ENCODE measurements around the gene LSMEM2. TPM values are rescaled to one million over a fixed set of nuclear protein-coding genes. Genes with fewer than 3 reads are reported as not detected.
A peak's percentile ranks its signal among the peaks of the same experiment; 100 is the strongest.

Gene LSMEM2
- total RNA-seq, 1 experiment from 2014 or later, result 0.57 TPM

- Mint-ChIP-seq H3K4me3 (no peak overlapping the region), H3K9me3 (no peaks in the 10 kb centered on the region), H3K27ac (peak overlapping the region; percentile 70; the same call in 1 of the 2 replicates), H3K4me1 (peaks cover 44% of the 10 kb centered on the region), H3K27me3 (ENCODE audit: low read depth) (no peaks in the 10 kb centered on the region), H3K36me3 (peaks cover 20% of the 10 kb centered on the region)
- ATAC-seq, result no peak
- POLR2A ChIA-PET, result no interaction called here
- TF ChIP-seq PRRX2 (CRISPR knock-in tag; IDR thresholded peaks at IDR 0.05), result no peak
- no peak for TF ChIP-seq MXD4 (CRISPR knock-in tag; IDR thresholded peaks at IDR 0.05; ENCODE audit: borderline replicate concordance)
- no peak for TF ChIP-seq TP53 (CRISPR knock-in tag; IDR thresholded peaks at IDR 0.05)
- no peak for TF ChIP-seq CREB1 (CRISPR knock-in tag; IDR thresholded peaks at IDR 0.05)
- no peak for TF ChIP-seq MAX (CRISPR knock-in tag; IDR thresholded peaks at IDR 0.05)
- TF ChIP-seq CDX4 (CRISPR knock-in tag; IDR thresholded peaks at IDR 0.05; ENCODE audit: borderline replicate concordance), result no peak
- no peak for TF ChIP-seq EMX1 (CRISPR knock-in tag; IDR thresholded peaks at IDR 0.05)
- TF ChIP-seq FOXK1 (CRISPR knock-in tag; IDR thresholded peaks at IDR 0.05), result no peak
- no peak for TF ChIP-seq ATF1 (CRISPR knock-in tag; IDR thresholded peaks at IDR 0.05)
- CTCF ChIA-PET, result interaction anchor here (0.5 to 5.5 kb wide), 12 partner anchors 13 to 288 kb away, joined by 3 to 95 read pairs (median 6); partner anchors contain the start of genes CISH, HYAL1, HYAL3 and IFRD2
- no peak for DNase-seq (ENCODE audit: low spot score)
Measured at GRCh38 chr3:50323614-50324199, 44.8 kb downstream of the LSMEM2 start.

GRCh38 chr3:50324351-50325112, 45.6 kb downstream of the LSMEM2 start:
- ChIA-PET POLR2A (no interaction called here), CTCF (interaction anchor here (0.6 to 5.5 kb wide), 13 partner anchors 12 to 287 kb away, joined by 3 to 95 read pairs (median 4); partner anchors contain the start of genes CISH, HYAL1, HYAL3 and IFRD2)
- Mint-ChIP-seq H3K9me3 (no peaks in the 10 kb centered on the region), H3K36me3 (peaks cover 12% of the 10 kb centered on the region), H3K27ac (peak overlapping the region; percentile 45), H3K4me3 (peak overlapping the region; percentile 22; the same call in 1 of the 2 replicates), H3K27me3 (ENCODE audit: low read depth) (no peaks in the 10 kb centered on the region), H3K4me1 (peaks cover 41% of the 10 kb centered on the region)
- ATAC-seq (peak; percentile 23), DNase-seq (ENCODE audit: low spot score) (peak; percentile 94)
- TF ChIP-seq TEAD1 (CRISPR knock-in tag; IDR thresholded peaks at IDR 0.05), result no peak
- TF ChIP-seq MAX (CRISPR knock-in tag; IDR thresholded peaks at IDR 0.05), result 0 out of 2 replicates have a peak, but pooled peaks have one; percentile 34
- no peak for TF ChIP-seq IRF1 (CRISPR knock-in tag; IDR thresholded peaks at IDR 0.05)
- TF ChIP-seq CTCF (IDR thresholded peaks at IDR 0.05), result peak; percentile 91
- 0 out of 2 replicates have a peak, but pooled peaks have one; percentile 34 for TF ChIP-seq ARID4B (CRISPR knock-in tag; IDR thresholded peaks at IDR 0.05; ENCODE audit: borderline replicate concordance)
- TF ChIP-seq SP1 (CRISPR knock-in tag; conservative IDR thresholded peaks at IDR 0.05), result 0 out of 2 replicates have a peak, but pooled peaks have one; percentile 24
- no peak for TF ChIP-seq HMGA2 (CRISPR knock-in tag; IDR thresholded peaks at IDR 0.05)
- TF ChIP-seq MXD4 (CRISPR knock-in tag; IDR thresholded peaks at IDR 0.05; ENCODE audit: borderline replicate concordance), result no peak
- no peak for TF ChIP-seq SOX15 (CRISPR knock-in tag; IDR thresholded peaks at IDR 0.05)
- TF ChIP-seq HMGXB4 (CRISPR knock-in tag; IDR thresholded peaks at IDR 0.05), result 0 out of 2 replicates have a peak, but pooled peaks have one; percentile 28
- TF ChIP-seq ZNF423 (CRISPR knock-in tag; IDR thresholded peaks at IDR 0.05), result no peak
- 0 out of 2 replicates have a peak, but pooled peaks have one; percentile 15 for TF ChIP-seq USF1 (CRISPR knock-in tag; IDR thresholded peaks at IDR 0.05)

All from WTC11 (cell line).